Fibroblast of the aortic adventitia (primary cell): Measurements from ENCODE around the gene POLR2L. TPM values are rescaled to one million over a fixed set of nuclear protein-coding genes. Genes with fewer than 3 reads are reported as not detected.
A peak's percentile ranks its signal among the peaks of the same experiment; 100 is the strongest.

ENCODE experiments used
- DNase-seq: peaks from one replicate; pipeline ENCODE4 v3.0.0-alpha.2; 2010; ENCODE audit warnings: low read depth
- H3K4me3 ChIP-seq: 2 replicates; pipeline ENCODE4 v1.5.1; 2011; ENCODE audit warnings: low read depth, mild to moderate bottlenecking, control low read depth, low read length, moderate library complexity
- total RNA-seq: library from RNA; depleted of rRNA; stranded (reverse); fragments of >200 nt; gene quantifications from 2 replicates; pipeline ENCODE4 v1.2.3, GENCODE V29; 2012; ENCODE audit warnings: low replicate concordance
- TF ChIP-seq, protein P1 (sequence below): IDR thresholded peaks from 2 replicates; pipeline ENCODE4 v1.5.1; 2011; ENCODE audit warnings: mild to moderate bottlenecking, low read length, control low read depth, inconsistent platforms; ENCODE audit not compliant: insufficient read depth

Gene POLR2L
- total RNA-seq, 1 donor, result 135 TPM

DNA sequence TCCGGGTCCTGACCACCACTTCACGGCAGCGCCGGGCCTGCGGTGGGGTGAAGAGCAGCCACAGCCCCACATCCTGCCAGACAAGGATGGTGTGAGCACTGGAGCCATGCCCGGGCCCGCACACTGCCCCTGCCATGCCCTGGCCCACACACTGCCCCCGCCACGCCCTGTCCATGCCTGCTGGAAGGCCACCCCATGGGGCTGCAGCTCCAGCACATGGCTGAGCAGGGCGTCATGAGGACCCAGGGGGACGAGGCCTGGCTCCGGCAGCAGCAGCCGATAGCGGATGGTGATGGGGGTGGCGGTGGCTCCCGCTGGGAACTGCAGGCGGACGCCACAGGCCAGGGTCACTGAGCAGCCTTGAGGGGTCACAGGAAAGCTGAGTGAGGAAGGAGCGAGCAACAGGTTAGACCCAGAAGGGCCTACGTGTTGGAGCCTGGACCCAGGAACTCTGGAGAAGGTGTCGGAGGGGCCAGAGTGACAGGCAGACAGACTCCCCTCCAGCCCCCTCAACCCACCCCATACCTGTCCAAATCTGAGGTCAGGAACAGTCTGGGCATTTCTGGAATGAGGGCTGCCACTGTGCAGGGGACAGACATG is 40.2 kb downstream of the POLR2L start:
- TF ChIP-seq, protein P1, sequence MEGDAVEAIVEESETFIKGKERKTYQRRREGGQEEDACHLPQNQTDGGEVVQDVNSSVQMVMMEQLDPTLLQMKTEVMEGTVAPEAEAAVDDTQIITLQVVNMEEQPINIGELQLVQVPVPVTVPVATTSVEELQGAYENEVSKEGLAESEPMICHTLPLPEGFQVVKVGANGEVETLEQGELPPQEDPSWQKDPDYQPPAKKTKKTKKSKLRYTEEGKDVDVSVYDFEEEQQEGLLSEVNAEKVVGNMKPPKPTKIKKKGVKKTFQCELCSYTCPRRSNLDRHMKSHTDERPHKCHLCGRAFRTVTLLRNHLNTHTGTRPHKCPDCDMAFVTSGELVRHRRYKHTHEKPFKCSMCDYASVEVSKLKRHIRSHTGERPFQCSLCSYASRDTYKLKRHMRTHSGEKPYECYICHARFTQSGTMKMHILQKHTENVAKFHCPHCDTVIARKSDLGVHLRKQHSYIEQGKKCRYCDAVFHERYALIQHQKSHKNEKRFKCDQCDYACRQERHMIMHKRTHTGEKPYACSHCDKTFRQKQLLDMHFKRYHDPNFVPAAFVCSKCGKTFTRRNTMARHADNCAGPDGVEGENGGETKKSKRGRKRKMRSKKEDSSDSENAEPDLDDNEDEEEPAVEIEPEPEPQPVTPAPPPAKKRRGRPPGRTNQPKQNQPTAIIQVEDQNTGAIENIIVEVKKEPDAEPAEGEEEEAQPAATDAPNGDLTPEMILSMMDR, result no peak
- DNase-seq, result no peak
- H3K4me3 ChIP-seq, result no peak overlapping the region

DNA sequence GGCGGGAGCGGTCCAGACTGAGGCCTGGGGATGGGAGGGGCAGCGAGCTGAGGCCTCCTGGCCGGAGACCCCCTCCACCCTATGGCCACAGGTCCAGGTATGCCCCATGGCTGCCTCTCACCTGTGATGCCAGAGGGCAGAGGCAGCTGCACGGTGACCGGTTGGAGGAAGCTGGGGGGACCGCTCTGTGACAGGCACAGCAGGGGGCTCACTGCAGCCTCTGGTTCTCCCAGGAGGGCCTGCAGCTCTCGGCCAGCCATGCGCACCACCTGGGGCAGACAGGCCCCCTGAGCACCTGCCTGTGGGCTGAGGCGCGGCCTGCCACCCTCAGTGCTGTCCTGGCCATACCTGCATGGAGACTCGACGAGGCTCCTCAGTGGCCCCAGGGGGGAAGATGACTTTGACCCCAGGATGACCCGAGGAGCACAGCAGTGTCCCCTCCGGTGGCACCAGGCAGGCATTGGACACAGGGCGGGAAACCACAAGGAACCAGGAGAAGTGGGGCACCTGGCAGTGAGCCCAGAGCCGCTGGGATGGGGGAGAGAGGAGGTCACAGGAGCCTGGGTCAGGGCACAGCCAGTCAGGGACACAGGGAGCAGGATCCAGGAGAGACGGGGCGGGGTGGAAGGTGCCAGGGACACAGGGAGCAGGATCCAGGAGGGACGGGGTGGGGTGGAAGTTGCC is 41.1 kb downstream of the POLR2L start:
- TF ChIP-seq, protein P1, result no peak
- H3K4me3 ChIP-seq, result no peak overlapping the region

DNA sequence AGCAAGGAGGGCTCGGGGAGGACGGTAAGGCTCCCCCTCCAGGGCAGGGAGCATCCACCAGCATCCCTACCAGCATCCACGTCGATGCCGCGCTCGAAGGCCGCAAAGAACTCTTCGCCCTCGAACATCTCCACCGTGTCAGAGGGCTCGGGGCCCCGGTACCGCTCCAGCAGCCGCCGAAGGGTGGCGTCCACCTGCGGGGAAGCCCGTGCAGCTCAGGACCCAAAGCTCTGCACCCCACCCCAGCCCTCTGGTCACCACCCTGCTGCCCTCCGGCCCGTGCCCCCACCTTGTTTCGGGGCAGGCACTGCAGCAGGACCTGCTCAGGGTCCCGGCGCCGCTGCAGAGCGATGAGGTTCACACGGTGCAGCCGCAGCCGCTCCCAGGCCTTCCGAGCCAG is 41.9 kb downstream of the POLR2L start:
- TF ChIP-seq, protein P1, result no peak
- no peak for DNase-seq

More for the DNA sequence above, 41.1 kb downstream of the POLR2L start:
- no peak for DNase-seq

DNA sequence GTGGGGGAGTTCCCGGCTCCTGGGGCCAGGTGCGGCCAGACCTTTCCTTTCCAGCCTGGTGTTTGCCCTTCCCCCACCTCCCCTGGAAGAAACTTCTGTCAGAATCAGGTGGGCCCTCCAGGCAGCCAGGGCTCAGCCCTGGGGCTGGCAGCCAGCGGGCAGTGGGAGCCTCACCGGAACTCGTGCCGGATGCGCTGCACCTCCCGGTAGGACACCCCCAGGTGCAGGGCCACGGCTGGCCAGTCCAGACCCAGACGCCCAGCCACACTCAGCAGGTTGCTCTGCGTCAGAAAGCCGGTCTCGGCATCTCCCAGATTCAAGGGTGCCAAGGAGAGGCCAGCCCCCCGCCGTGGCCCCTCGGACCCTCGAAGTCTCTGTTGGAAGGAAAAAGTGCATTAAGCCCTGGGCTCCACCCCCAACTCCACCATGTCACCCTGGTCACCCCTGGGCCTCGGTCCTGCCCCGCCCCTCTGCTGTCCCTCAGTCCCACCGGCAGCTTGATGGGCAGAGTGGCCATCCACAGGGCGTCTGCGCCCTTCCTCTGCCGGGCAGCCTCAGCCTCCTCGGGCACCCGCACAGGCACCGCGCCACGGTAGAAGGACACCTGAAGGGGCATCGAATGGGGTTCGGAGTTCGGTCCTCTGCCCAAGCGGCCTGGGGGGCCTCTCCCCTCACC is 42.5 kb downstream of the POLR2L start:
- H3K4me3 ChIP-seq, result no peak overlapping the region
- TF ChIP-seq, protein P1, result no peak
- DNase-seq, result no peak

More for the DNA sequence above, 41.9 kb downstream of the POLR2L start:
- H3K4me3 ChIP-seq, result no peak overlapping the region

GRCh38 chr11:798093-798713 is 44.1 kb downstream of the POLR2L start, which contains the start of gene SLC25A22:
SLC25A22 (minus strand) TSS chr11:798281; CDS start chr11:795006, 3,275 bp downstream.
- TF ChIP-seq, protein P1, result peak; percentile 67
- DNase-seq, result peak; percentile 58
- H3K4me3 ChIP-seq, result peak within 1 kb of the TSS; percentile 77

- TF ChIP-seq, protein P1, result no peak
- peak; percentile 70 for DNase-seq
- H3K4me3 ChIP-seq, result peak overlapping the region; percentile 77
Observed at GRCh38 chr11:797296-798092, 44.8 kb downstream of the POLR2L start.
